ENCODE measurements around the gene SH3BP5.
"Not testable (repeated sequence)": the region's sequence is repeated elsewhere in the genome, so short reads cannot be mapped to it uniquely, and the experiment has no call there.

The SH3BP5 gene

GRCh38 chr3:15332405-15333098, at the start of gene SH3BP5:
SH3BP5 (minus strand) TSS chr3:15332586; CDS start chr3:15332408, 178 bp downstream.
- peak; percentile 28 for DNase-seq (ENCODE audit: low spot score)

GRCh38 chr3:15380980-15381890, 48.8 kb upstream of the SH3BP5 start:
- DNase-seq (ENCODE audit: low spot score) = no peak

- peak; percentile 96 for DNase-seq (ENCODE audit: low spot score)
These were observed 45.8 kb upstream of the SH3BP5 start for GRCh38 chr3:15377961-15378791.

GRCh38 chr3:15375461-15376000, 43.1 kb upstream of the SH3BP5 start:
- DNase-seq (ENCODE audit: low spot score) = no peak

- DNase-seq (ENCODE audit: low spot score) = no peak
These were observed 40.5 kb upstream of the SH3BP5 start for GRCh38 chr3:15372918-15373317.

GRCh38 chr3:15368561-15369135, 36.3 kb upstream of the SH3BP5 start:
- no peak for DNase-seq (ENCODE audit: low spot score)

GRCh38 chr3:15367059-15367458, 34.7 kb upstream of the SH3BP5 start:
- no peak for DNase-seq (ENCODE audit: low spot score)

GRCh38 chr3:15364078-15364477, 31.7 kb upstream of the SH3BP5 start:
- not testable (repeated sequence) for DNase-seq (ENCODE audit: low spot score)

- DNase-seq (ENCODE audit: low spot score) = no peak
These were observed 29.3 kb upstream of the SH3BP5 start for GRCh38 chr3:15361494-15362214.

GRCh38 chr3:15360788-15361493, 28.6 kb upstream of the SH3BP5 start:
- DNase-seq (ENCODE audit: low spot score) = no peak

- DNase-seq (ENCODE audit: low spot score) = no peak
These were observed 27.5 kb upstream of the SH3BP5 start for GRCh38 chr3:15359677-15360397.

GRCh38 chr3:15356651-15357061, 24.3 kb upstream of the SH3BP5 start:
- DNase-seq (ENCODE audit: low spot score) = not testable (repeated sequence)

- DNase-seq (ENCODE audit: low spot score) = no peak
These were observed 23.8 kb upstream of the SH3BP5 start for GRCh38 chr3:15356176-15356575.

GRCh38 chr3:15355086-15355485, 22.7 kb upstream of the SH3BP5 start:
- no peak for DNase-seq (ENCODE audit: low spot score)

- no peak for DNase-seq (ENCODE audit: low spot score)
These were observed 22.1 kb upstream of the SH3BP5 start for GRCh38 chr3:15354485-15354884.

GRCh38 chr3:15350141-15350540, 17.8 kb upstream of the SH3BP5 start:
- no peak for DNase-seq (ENCODE audit: low spot score)

GRCh38 chr3:15349438-15349837, 17.1 kb upstream of the SH3BP5 start:
- DNase-seq (ENCODE audit: low spot score) = not testable (repeated sequence)

- no peak for DNase-seq (ENCODE audit: low spot score)
These were observed 15.9 kb upstream of the SH3BP5 start for GRCh38 chr3:15348246-15348645.

GRCh38 chr3:15347737-15348110, 15.3 kb upstream of the SH3BP5 start:
- DNase-seq (ENCODE audit: low spot score) = no peak

Data from hematopoietic multipotent progenitor cell treated with erythropoietin and hydrocortisone succinate and interleukin-3 and kit ligand, for 17 days (in vitro differentiated cells).